ENCODE measurements around the gene SPATA6.

SPATA6 gene

DNA sequence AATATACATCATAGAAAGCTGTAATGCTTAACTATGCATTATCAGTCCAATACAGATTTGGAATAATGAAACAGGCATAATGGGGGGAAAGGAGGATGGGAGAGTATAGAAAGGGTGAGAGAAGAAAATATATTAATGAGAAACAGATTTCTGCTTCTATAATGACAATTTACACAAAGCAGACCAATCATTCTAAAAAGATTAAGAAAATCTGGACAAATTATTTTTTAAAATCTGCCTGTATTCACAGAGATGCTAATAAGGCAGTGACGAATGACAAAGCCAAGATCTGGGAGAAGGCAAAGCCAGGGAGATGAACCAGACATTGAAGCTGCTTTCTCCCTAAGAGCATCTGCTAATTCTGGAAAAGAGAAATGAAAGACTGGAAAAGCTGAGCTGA lies 50.0 kb downstream of the SPATA6 start:
- TF ChIP-seq, protein P1, sequence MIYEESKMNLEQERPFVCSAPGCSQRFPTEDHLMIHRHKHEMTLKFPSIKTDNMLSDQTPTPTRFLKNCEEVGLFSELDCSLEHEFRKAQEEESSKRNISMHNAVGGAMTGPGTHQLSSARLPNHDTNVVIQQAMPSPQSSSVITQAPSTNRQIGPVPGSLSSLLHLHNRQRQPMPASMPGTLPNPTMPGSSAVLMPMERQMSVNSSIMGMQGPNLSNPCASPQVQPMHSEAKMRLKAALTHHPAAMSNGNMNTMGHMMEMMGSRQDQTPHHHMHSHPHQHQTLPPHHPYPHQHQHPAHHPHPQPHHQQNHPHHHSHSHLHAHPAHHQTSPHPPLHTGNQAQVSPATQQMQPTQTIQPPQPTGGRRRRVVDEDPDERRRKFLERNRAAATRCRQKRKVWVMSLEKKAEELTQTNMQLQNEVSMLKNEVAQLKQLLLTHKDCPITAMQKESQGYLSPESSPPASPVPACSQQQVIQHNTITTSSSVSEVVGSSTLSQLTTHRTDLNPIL (CRISPR knock-in tag; IDR thresholded peaks at IDR 0.05; ENCODE audit: low read depth), result no peak
- TF ChIP-seq TCF4 (CRISPR knock-in tag; IDR thresholded peaks at IDR 0.05; ENCODE audit: borderline replicate concordance), result peak; percentile 56; the same call in 1 of the 2 replicates
- ATAC-seq, result no peak

DNA sequence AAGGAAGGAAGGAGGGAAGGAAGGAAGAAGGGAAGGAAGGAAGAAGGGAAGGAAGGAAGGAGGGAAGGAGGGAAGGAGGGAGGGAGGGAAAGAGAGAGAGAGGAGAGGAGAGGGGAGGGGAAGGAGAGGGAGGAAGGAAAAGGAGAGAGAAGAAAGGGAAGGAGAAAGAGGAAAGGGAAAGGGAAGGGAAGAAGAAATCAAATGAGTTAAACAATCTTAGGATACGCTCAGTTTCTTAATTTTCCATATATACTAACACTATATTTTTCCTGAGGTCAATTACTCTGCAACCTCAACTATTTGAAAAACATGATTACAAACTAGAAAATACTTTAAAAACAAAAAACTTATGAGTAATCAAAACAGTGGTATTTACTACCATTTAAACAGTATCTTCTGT lies 53.3 kb downstream of the SPATA6 start:
- TF ChIP-seq OSR1 (CRISPR knock-in tag; IDR thresholded peaks at IDR 0.05) (no peak), ESRRG (CRISPR knock-in tag; IDR thresholded peaks at IDR 0.05) (no peak), ZFP30 (CRISPR knock-in tag; IDR thresholded peaks at IDR 0.05) (no peak)
- TF ChIP-seq, protein P2, sequence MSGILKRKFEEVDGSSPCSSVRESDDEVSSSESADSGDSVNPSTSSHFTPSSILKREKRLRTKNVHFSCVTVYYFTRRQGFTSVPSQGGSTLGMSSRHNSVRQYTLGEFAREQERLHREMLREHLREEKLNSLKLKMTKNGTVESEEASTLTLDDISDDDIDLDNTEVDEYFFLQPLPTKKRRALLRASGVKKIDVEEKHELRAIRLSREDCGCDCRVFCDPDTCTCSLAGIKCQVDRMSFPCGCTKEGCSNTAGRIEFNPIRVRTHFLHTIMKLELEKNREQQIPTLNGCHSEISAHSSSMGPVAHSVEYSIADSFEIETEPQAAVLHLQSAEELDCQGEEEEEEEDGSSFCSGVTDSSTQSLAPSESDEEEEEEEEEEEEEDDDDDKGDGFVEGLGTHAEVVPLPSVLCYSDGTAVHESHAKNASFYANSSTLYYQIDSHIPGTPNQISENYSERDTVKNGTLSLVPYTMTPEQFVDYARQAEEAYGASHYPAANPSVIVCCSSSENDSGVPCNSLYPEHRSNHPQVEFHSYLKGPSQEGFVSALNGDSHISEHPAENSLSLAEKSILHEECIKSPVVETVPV (CRISPR knock-in tag; IDR thresholded peaks at IDR 0.05), result no peak
- ATAC-seq, result no peak

DNA sequence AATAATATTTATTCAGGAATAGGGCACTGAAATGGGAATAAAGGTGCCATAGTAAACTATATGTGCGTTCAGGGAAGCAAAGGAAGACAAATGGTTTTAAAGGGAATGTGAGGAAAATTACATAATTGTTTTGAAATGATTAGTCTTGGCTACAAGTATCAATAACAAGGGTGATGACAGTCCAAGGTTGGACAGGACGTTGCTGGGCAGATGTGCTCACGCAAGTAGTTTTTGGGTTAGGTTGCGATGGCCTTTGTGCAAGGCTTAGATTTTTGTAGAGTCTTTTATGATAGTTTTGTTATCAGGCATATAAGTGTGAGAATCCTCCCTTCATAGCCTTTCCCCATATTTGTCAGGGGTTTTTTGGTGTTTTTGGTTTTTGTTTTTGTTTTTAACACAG lies 57.0 kb downstream of the SPATA6 start:
- ATAC-seq, result no peak
- TF ChIP-seq ZNF70 (CRISPR knock-in tag; IDR thresholded peaks at IDR 0.05) (no peak), GLIS3 (CRISPR knock-in tag; IDR thresholded peaks at IDR 0.05) (no peak), SNAI2 (CRISPR knock-in tag; IDR thresholded peaks at IDR 0.05) (no peak), ZFP30 (CRISPR knock-in tag; IDR thresholded peaks at IDR 0.05) (no peak), OSR1 (CRISPR knock-in tag; IDR thresholded peaks at IDR 0.05) (no peak), RARB (CRISPR knock-in tag; IDR thresholded peaks at IDR 0.05) (no peak), ESRRG (CRISPR knock-in tag; IDR thresholded peaks at IDR 0.05) (no peak)
- TF ChIP-seq, protein P2 (CRISPR knock-in tag; IDR thresholded peaks at IDR 0.05), result no peak

DNA sequence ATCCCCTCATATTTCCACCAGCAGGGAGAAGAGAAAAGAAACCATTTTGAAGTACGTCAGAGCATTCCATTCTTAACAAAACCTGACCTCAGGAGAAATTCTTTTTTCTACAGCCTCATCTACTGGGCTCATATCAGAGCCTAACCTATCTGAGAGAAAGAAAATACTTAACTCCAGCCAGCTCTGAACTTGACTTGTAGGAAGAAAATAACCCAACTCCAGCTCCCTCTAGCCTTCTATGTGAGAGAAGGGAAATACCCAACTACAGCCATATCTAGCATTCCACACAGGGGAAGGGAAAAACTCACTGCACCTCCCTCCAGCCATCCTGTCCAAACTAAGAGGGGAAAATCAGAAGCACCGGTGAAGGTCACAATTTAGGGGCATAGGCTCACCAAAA lies 57.7 kb downstream of the SPATA6 start:
- no peak for TF ChIP-seq ZC3H10 (CRISPR knock-in tag; IDR thresholded peaks at IDR 0.05)
- no peak for TF ChIP-seq ARNTL (CRISPR knock-in tag; IDR thresholded peaks at IDR 0.05; ENCODE audit: borderline replicate concordance, low read depth)
- no peak for TF ChIP-seq BACH2 (CRISPR knock-in tag; IDR thresholded peaks at IDR 0.05; ENCODE audit: borderline replicate concordance)
- no peak for TF ChIP-seq ESRRG (CRISPR knock-in tag; IDR thresholded peaks at IDR 0.05)
- TF ChIP-seq ZFP3 (CRISPR knock-in tag; IDR thresholded peaks at IDR 0.05), result no peak
- no peak for TF ChIP-seq ISL1 (CRISPR knock-in tag; IDR thresholded peaks at IDR 0.05)
- no peak for TF ChIP-seq CSDC2 (CRISPR knock-in tag; IDR thresholded peaks at IDR 0.05)
- TF ChIP-seq, protein P3, sequence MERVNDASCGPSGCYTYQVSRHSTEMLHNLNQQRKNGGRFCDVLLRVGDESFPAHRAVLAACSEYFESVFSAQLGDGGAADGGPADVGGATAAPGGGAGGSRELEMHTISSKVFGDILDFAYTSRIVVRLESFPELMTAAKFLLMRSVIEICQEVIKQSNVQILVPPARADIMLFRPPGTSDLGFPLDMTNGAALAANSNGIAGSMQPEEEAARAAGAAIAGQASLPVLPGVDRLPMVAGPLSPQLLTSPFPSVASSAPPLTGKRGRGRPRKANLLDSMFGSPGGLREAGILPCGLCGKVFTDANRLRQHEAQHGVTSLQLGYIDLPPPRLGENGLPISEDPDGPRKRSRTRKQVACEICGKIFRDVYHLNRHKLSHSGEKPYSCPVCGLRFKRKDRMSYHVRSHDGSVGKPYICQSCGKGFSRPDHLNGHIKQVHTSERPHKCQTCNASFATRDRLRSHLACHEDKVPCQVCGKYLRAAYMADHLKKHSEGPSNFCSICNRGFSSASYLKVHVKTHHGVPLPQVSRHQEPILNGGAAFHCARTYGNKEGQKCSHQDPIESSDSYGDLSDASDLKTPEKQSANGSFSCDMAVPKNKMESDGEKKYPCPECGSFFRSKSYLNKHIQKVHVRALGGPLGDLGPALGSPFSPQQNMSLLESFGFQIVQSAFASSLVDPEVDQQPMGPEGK (CRISPR knock-in tag; IDR thresholded peaks at IDR 0.05; ENCODE audit: borderline replicate concordance), result no peak
- TF ChIP-seq TOX (CRISPR knock-in tag; IDR thresholded peaks at IDR 0.05; ENCODE audit: borderline replicate concordance), result no peak
- no peak for TF ChIP-seq ZNF8 (CRISPR knock-in tag; IDR thresholded peaks at IDR 0.05)
- ATAC-seq, result no peak

DNA sequence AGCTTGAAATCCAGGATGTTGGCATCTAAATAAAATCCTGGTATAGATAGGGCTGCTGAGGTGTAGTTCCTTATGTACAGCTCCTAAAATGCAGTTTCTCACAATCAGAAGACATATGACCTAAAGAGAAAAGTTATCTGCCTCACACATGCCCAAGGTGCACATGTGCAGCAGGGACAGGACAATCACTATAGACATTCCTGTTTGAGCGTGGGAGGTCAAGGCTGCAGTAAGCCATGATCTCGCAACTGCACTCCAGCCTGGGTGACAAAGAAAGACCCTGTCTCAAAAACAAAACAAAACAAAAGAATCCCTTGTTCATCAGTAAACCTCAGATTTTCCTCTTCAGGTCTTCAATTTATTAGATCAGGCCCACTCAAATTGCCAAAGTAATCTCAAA lies 66.1 kb downstream of the SPATA6 start:
- no peak for ATAC-seq
- no peak for TF ChIP-seq PPARA (CRISPR knock-in tag; IDR thresholded peaks at IDR 0.05; ENCODE audit: borderline replicate concordance)
- TF ChIP-seq, protein P2 (CRISPR knock-in tag; IDR thresholded peaks at IDR 0.05), result no peak
- TF ChIP-seq ZNF70 (CRISPR knock-in tag; IDR thresholded peaks at IDR 0.05), result no peak
- TF ChIP-seq, protein P4, sequence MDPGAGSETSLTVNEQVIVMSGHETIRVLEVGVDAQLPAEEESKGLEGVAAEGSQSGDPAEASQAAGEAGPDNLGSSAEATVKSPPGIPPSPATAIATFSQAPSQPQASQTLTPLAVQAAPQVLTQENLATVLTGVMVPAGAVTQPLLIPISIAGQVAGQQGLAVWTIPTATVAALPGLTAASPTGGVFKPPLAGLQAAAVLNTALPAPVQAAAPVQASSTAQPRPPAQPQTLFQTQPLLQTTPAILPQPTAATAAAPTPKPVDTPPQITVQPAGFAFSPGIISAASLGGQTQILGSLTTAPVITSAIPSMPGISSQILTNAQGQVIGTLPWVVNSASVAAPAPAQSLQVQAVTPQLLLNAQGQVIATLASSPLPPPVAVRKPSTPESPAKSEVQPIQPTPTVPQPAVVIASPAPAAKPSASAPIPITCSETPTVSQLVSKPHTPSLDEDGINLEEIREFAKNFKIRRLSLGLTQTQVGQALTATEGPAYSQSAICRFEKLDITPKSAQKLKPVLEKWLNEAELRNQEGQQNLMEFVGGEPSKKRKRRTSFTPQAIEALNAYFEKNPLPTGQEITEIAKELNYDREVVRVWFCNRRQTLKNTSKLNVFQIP (CRISPR knock-in tag; IDR thresholded peaks at IDR 0.05; ENCODE audit: borderline replicate concordance, low read depth), result no peak
- TF ChIP-seq ZNF565 (CRISPR knock-in tag; conservative IDR thresholded peaks at IDR 0.05; ENCODE audit: low read depth), result no peak
- TF ChIP-seq ARNTL (CRISPR knock-in tag; IDR thresholded peaks at IDR 0.05; ENCODE audit: borderline replicate concordance, low read depth), result no peak
- no peak for TF ChIP-seq ZC3H10 (CRISPR knock-in tag; IDR thresholded peaks at IDR 0.05)
- no peak for TF ChIP-seq CSDC2 (CRISPR knock-in tag; IDR thresholded peaks at IDR 0.05)
- no peak for TF ChIP-seq GLIS3 (CRISPR knock-in tag; IDR thresholded peaks at IDR 0.05)
- TF ChIP-seq OSR1 (CRISPR knock-in tag; IDR thresholded peaks at IDR 0.05), result no peak
- no peak for TF ChIP-seq BACH2 (CRISPR knock-in tag; IDR thresholded peaks at IDR 0.05; ENCODE audit: borderline replicate concordance)
- no peak for TF ChIP-seq ZFP30 (CRISPR knock-in tag; IDR thresholded peaks at IDR 0.05)
- no peak for TF ChIP-seq ZFP3 (CRISPR knock-in tag; IDR thresholded peaks at IDR 0.05)
- no peak for TF ChIP-seq ISL1 (CRISPR knock-in tag; IDR thresholded peaks at IDR 0.05)

Measured in SK-N-SH treated with all-trans-retinoic acid at 6 μM for 48 hours (cell line).